SU-DHL-6 (cell line): ENCODE measurements around the gene PRSS57.
"Not testable (repeated sequence)": the region's sequence is repeated elsewhere in the genome, so short reads cannot be mapped to it uniquely, and the experiment has no call there.

Experiments
- H2AFZ ChIP-seq: fragments of 200-600 bp; sonication (generic); 2 replicates; pipeline ENCODE4 v1.6.1; 2014; ENCODE audit warnings: low read depth, mild to moderate bottlenecking, moderate library complexity, mixed read lengths, antibody characterized with exemption, low read length; ENCODE audit not compliant: severe bottlenecking
- H3F3A ChIP-seq: fragments of 200-600 bp; shearing (Covaris generic); 2 replicates; pipeline ENCODE4 v1.6.0; 2016; ENCODE audit warnings: antibody characterized with exemption, mild to moderate bottlenecking; ENCODE audit not compliant: insufficient read depth
- H3K27ac ChIP-seq: fragments of 200-600 bp; sonication (generic); 2 replicates; pipeline ENCODE4 v1.5.1; 2016; ENCODE audit warnings: low read depth, mild to moderate bottlenecking, low read length, moderate library complexity, mixed read lengths
- H3K27me3 ChIP-seq: fragments of 200-600 bp; sonication (generic), shearing (Covaris generic); 2 replicates; pipeline ENCODE4 v1.6.0; 2014; ENCODE audit warnings: mild to moderate bottlenecking, low read length
- H3K36me3 ChIP-seq: fragments of 200-600 bp; sonication (generic); 2 replicates; pipeline ENCODE4 v1.6.1; 2014; ENCODE audit warnings: mild to moderate bottlenecking, low read length, mixed read lengths
- H3K4me2 ChIP-seq: fragments of 300-600, 200-600 bp; shearing (Covaris generic), sonication (generic); 2 replicates; pipeline ENCODE4 v1.6.0; 2014; ENCODE audit warnings: low read length, low read depth, mild to moderate bottlenecking; ENCODE audit not compliant: poor library complexity, severe bottlenecking
- H3K4me3 ChIP-seq: fragments of 200-600 bp; sonication (generic); 2 replicates; pipeline ENCODE4 v1.5.1; 2014; ENCODE audit warnings: antibody characterized with exemption, low read length, mild to moderate bottlenecking, mixed read lengths; ENCODE audit not compliant: insufficient read depth, poor library complexity, severe bottlenecking
- H3K79me2 ChIP-seq: fragments of 200-600 bp; sonication (generic); 2 replicates; pipeline ENCODE4 v1.6.1; 2014; ENCODE audit warnings: mild to moderate bottlenecking, low read length, moderate library complexity; ENCODE audit not compliant: insufficient read depth
- H3K9ac ChIP-seq: fragments of 200-600 bp; sonication (generic); 2 replicates; pipeline ENCODE4 v1.7.0; 2014; ENCODE audit warnings: mild to moderate bottlenecking, low read length
- H3K9me2 ChIP-seq: fragments of 200-600 bp; sonication (generic); replicated peaks from 2 replicates; pipeline ENCODE4 v1.6.1; 2014; ENCODE audit warnings: low read length; ENCODE audit not compliant: insufficient read depth
- H3K9me3 ChIP-seq: fragments of 200-600 bp; sonication (generic); 2 replicates; pipeline ENCODE4 v1.6.1; 2014; ENCODE audit warnings: low read length, mixed read lengths; ENCODE audit not compliant: insufficient read depth
- H4K20me1 ChIP-seq: fragments of 200-600 bp; sonication (generic); 2 replicates; pipeline ENCODE4 v1.6.1; 2014; ENCODE audit warnings: low read depth, mild to moderate bottlenecking, antibody characterized with exemption, low read length, moderate library complexity, mixed read lengths
- EZH2phosphoT487 ChIP-seq: fragments of 200-600 bp; sonication (generic), shearing (Covaris generic); conservative IDR thresholded peaks from 2 replicates; pipeline ENCODE4 v1.6.1; 2018; ENCODE audit warnings: mild to moderate bottlenecking, antibody characterized with exemption, low read length, moderate library complexity, mixed read lengths
- TF ChIP-seq, protein P1 (sequence below): fragments of 200-600 bp; sonication (generic); IDR thresholded peaks from one replicate; pipeline ENCODE4 v1.5.1; 2017; ENCODE audit warnings: antibody characterized with exemption, mild to moderate bottlenecking, low read length, moderate library complexity; ENCODE audit not compliant: insufficient read depth, poor library complexity, severe bottlenecking

Gene PRSS57

DNA sequence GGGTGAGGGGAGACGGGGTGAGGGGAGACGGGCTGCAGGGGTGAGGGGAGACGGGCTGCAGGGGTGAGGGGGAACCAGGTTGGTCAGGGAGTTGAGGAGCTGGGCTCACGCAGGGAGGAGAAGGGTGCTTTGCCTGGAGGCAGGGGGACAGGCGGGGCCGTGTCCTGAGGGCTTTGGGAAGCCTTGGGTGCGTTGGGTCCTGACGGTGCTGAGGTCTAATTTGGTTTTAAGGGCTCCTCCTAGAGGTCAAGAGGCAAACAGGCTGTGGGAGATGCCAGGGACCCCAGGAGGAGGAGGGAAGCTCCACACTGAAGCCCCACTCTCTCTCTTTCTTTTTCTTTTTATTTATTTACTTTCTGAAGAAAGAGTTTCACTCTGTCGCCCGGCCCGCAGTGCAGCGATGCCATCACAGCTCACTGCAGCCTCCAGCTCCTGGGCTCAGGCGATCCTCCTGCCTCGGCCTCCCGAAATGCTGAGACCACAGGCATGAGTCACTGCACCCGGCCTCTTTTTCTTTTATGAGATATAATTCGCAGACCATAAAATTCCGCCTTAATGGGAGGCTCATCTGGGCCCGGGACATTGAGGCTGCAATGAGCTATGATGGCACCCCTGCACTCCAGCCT, 46.4 kb upstream of the PRSS57 start:
- Histone ChIP-seq H3K4me2 (no peak overlapping the region), H3F3A (no peaks in the 10 kb centered on the region), H3K27ac (no peak overlapping the region), H3K9me3 (no peaks in the 10 kb centered on the region), H3K9me2 (no peaks in the 10 kb centered on the region), H3K9ac (no peak overlapping the region), H3K27me3 (no peaks in the 10 kb centered on the region), H2AFZ (no peak overlapping the region), H3K36me3 (no peaks in the 10 kb centered on the region), H4K20me1 (no peaks in the 10 kb centered on the region), H3K79me2 (no peaks in the 10 kb centered on the region), H3K4me3 (no peak overlapping the region)
- no peak for TF ChIP-seq EZH2phosphoT487
- TF ChIP-seq, protein P1, sequence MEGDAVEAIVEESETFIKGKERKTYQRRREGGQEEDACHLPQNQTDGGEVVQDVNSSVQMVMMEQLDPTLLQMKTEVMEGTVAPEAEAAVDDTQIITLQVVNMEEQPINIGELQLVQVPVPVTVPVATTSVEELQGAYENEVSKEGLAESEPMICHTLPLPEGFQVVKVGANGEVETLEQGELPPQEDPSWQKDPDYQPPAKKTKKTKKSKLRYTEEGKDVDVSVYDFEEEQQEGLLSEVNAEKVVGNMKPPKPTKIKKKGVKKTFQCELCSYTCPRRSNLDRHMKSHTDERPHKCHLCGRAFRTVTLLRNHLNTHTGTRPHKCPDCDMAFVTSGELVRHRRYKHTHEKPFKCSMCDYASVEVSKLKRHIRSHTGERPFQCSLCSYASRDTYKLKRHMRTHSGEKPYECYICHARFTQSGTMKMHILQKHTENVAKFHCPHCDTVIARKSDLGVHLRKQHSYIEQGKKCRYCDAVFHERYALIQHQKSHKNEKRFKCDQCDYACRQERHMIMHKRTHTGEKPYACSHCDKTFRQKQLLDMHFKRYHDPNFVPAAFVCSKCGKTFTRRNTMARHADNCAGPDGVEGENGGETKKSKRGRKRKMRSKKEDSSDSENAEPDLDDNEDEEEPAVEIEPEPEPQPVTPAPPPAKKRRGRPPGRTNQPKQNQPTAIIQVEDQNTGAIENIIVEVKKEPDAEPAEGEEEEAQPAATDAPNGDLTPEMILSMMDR: no peak

DNA sequence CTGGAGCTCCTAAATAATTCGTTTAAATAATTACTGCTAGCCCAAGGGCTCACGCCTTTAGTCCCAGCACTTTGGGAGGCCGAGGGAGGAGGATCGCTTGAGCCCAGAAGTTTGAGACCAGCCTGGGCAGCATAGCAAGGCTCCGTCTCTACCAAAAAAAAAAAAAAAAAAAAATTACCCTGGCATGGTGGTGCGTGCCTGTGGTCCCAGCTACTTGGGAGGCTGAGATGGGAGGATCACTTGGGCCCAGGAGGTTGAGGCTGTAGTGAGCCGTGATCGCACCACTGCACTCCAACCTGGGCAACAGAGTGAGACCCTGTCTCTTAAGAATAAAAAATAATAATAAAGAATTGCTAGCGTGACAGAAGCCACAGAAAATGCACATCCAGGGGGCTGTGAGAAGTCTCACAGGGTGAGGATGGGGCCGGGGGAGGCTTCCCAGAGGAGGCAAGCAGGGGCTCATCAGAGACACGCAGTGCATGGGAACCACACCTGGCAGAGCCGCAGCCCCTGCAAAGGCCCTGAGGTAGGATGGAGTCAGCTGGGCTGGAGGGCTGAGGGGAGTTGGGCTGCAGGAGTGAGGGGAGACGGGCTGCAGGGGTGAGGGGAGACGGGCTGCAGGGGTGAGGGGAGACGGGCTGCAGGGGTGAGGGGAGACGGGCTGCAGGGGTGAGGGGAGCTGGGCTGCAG, 45.7 kb upstream of the PRSS57 start:
- not testable (repeated sequence) for H4K20me1 ChIP-seq, H3K4me2 ChIP-seq, H3K27me3 ChIP-seq, H3K36me3 ChIP-seq, H3K27ac ChIP-seq, H2AFZ ChIP-seq, H3K4me3 ChIP-seq, H3K9me2 ChIP-seq, H3K9me3 ChIP-seq, H3K79me2 ChIP-seq, H3F3A ChIP-seq, H3K9ac ChIP-seq

DNA sequence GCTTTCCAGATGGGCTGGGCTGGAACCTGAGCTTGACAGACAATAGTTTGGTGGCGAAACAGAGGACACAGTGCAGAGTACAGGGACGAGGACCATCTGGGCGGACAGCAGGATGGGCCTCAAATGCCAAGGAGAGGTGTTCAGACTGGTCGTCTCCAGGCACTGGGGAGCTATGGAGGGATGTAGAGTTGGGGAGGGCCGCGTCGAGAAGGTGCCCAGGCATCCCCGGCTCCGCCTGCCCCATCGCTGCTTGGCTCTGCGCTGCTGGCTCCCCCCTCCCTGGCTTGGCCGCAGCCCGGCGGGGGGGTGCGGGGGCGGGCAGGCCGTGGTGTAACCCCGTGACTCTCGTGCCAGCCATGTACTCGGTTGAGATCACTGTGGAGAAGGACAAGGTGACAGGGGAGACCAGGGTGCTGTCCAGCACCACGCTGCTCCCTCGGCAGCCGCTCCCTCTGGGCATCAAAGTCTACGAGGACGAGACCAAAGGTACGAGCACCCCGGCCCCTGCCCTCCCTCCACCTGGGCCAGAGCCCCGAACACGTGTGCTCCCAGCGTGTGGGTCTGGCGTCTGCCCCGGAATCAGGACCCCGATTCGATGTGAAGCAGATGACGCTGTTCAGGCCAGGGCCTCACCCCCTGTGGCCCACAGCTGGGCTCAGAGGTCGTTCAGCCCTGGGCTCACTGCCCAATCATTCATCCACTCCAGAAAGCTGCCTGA, 44.9 kb upstream of the PRSS57 start:
- Histone ChIP-seq H3K27me3 (no peaks in the 10 kb centered on the region), H3K9ac (no peak overlapping the region), H3K79me2 (no peaks in the 10 kb centered on the region), H3K36me3 (no peaks in the 10 kb centered on the region), H2AFZ (no peak overlapping the region), H3K27ac (no peak overlapping the region), H3K4me2 (no peak overlapping the region), H3F3A (no peaks in the 10 kb centered on the region), H4K20me1 (no peaks in the 10 kb centered on the region), H3K9me3 (no peaks in the 10 kb centered on the region), H3K4me3 (no peak overlapping the region), H3K9me2 (no peaks in the 10 kb centered on the region)
- no peak for TF ChIP-seq EZH2phosphoT487
- TF ChIP-seq, protein P1: no peak
